ENCODE data around the gene RFLNA. TPM values are rescaled to one million over a fixed set of nuclear protein-coding genes. Genes with fewer than 3 reads are reported as not detected.

RFLNA gene
- total RNA-seq, 1 donor from 2014 or later, result not detected

DNA sequence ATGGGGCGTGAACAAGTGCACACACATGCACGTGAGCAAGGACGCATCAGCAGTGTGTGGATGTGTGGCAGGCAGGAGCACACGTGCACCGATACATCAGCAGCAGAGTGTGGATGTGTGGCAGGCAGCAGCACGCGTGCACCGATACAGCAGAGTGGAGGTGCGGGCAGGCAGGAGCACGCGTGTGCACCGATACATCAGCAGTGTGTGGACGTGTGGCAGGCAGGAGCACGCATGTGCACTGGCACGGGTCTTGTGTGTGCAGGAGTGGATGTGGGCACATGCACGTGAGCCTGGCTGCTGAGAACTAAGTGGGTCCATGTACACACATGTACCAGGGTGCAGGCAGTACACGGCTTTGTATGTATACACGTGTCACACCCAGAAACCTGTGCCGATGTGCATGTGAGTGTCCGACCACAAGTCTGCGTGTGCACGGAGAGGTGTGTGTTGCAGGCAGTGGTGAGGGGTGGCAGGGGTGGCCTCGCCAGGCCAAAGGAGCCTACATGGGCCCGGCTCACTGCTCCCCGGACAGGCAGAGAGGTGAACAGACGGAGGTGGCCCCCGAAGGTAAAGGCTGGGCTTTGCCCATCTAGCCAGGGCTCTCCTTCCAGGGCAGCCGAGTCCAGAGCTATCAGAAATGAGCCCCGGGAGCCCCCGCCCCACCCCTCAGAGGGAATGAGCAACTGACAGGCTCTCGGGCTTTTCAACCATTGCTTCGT, 53.9 kb downstream of the RFLNA start:
- Mint-ChIP-seq H3K9me3 (no peaks in the 10 kb centered on the region), H3K4me1 (no peaks in the 10 kb centered on the region), H3K27ac (no peak overlapping the region), H3K4me3 (no peak overlapping the region), H3K27me3 (no peaks in the 10 kb centered on the region), H3K36me3 (ENCODE audit: low read depth) (peaks cover 22% of the 10 kb centered on the region)
- intact Hi-C loops (cut with micrococcal nuclease), result no loop called here
- no peak for DNase-seq

DNA sequence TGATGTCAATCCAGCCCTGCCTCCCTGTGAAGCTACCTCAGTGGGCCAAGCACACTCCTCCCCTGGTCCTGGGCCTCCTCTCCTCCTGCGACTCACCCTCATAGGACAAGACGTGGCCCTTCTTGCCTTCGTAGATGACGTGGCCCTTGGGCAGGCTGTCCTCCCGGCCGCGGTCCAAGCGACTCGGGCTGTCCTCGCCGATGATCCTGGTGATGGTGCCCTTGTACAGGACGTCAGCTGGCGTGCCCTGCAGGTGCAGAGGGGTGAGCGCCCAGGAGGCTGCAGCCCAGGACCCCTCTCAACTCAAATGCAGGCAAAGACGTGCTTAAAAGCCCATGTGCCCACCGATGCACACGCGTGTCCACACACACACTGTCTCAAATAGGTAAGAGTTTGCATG, 55.6 kb downstream of the RFLNA start:
- Mint-ChIP-seq H3K4me3 (no peak overlapping the region), H3K27ac (no peak overlapping the region), H3K27me3 (no peaks in the 10 kb centered on the region), H3K4me1 (no peaks in the 10 kb centered on the region), H3K36me3 (ENCODE audit: low read depth) (peaks cover 17% of the 10 kb centered on the region), H3K9me3 (no peaks in the 10 kb centered on the region)
- no peak for DNase-seq
- intact Hi-C loops (cut with micrococcal nuclease), result no loop called here

- Mint-ChIP-seq H3K27me3 (no peaks in the 10 kb centered on the region), H3K4me1 (no peaks in the 10 kb centered on the region), H3K36me3 (ENCODE audit: low read depth) (peaks cover 16% of the 10 kb centered on the region), H3K9me3 (no peaks in the 10 kb centered on the region), H3K4me3 (no peak overlapping the region), H3K27ac (no peak overlapping the region)
- DNase-seq, result no peak
- intact Hi-C loops (cut with micrococcal nuclease), result no loop called here
Observed at GRCh38 chr12:124351422-124351821, 56.5 kb downstream of the RFLNA start.

DNA sequence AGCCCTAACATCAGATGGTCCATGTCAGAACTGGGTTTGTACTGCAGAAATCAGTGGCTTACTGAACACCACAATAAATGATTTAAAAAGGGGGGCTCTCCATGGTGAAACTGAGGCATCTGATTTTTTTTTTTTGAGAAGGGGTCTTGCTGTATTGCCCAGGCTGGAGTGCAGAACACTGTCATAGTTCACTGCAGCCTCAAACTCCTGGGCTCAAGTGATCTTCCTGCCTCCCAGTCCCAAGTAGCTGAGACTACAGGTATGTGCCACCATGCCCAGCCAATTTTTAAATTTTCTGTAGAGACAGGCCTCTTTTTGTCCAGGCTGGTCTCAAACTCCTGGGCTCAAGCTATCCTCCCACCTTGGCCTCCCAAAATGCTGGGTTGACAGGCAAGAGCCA, 57.4 kb downstream of the RFLNA start:
- Mint-ChIP-seq H3K4me3 (no peak overlapping the region), H3K36me3 (ENCODE audit: low read depth) (peaks cover 16% of the 10 kb centered on the region), H3K27me3 (no peaks in the 10 kb centered on the region), H3K4me1 (no peaks in the 10 kb centered on the region), H3K9me3 (no peaks in the 10 kb centered on the region), H3K27ac (no peak overlapping the region)
- no peak for DNase-seq
- intact Hi-C loops (cut with micrococcal nuclease), result no loop called here

DNA sequence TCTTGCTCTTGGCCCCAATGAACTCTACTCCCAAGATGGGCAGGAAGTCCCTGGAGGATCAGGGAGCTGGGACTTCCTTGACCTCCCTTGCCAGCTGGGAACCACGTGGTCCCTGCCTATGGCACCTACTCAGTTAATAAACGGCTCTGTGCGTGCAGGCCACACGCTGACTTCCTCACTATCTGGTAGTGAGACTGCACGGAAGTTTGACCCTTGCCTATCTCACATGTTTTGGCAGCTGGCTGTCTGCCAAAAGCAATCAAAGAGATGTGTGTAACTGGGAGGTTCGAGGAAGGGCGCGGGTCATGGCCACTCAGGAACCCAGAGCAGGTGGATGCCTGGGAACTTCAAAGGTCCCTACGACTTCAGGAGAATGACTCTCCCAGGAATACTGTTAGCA, 57.9 kb downstream of the RFLNA start:
- H3K4me3 Mint-ChIP-seq, result no peak overlapping the region
- no peak overlapping the region for H3K27ac Mint-ChIP-seq
- no peaks in the 10 kb centered on the region for H3K4me1 Mint-ChIP-seq
- no peaks in the 10 kb centered on the region for H3K9me3 Mint-ChIP-seq
- no peaks in the 10 kb centered on the region for H3K27me3 Mint-ChIP-seq
- H3K36me3 Mint-ChIP-seq (ENCODE audit: low read depth), result peaks cover 13% of the 10 kb centered on the region
- intact Hi-C loops (cut with micrococcal nuclease), result no loop called here
- DNase-seq, result no peak

GRCh38 chr12:124354400-124354799, 59.5 kb downstream of the RFLNA start:
- DNase-seq, result no peak
- Mint-ChIP-seq H3K27me3 (no peaks in the 10 kb centered on the region), H3K4me1 (no peaks in the 10 kb centered on the region), H3K4me3 (no peak overlapping the region), H3K27ac (no peak overlapping the region), H3K36me3 (ENCODE audit: low read depth) (peaks cover 17% of the 10 kb centered on the region), H3K9me3 (no peaks in the 10 kb centered on the region)
- intact Hi-C loops (cut with micrococcal nuclease), result no loop called here

GRCh38 chr12:124356221-124356620, 61.3 kb downstream of the RFLNA start:
- no peak for DNase-seq
- no peaks in the 10 kb centered on the region for H3K27me3 Mint-ChIP-seq
- no peak overlapping the region for H3K4me3 Mint-ChIP-seq
- no peak overlapping the region for H3K27ac Mint-ChIP-seq
- H3K9me3 Mint-ChIP-seq, result no peaks in the 10 kb centered on the region
- peaks cover 14% of the 10 kb centered on the region for H3K36me3 Mint-ChIP-seq (ENCODE audit: low read depth)
- intact Hi-C loops (cut with micrococcal nuclease), result no loop called here
- no peaks in the 10 kb centered on the region for H3K4me1 Mint-ChIP-seq

DNA sequence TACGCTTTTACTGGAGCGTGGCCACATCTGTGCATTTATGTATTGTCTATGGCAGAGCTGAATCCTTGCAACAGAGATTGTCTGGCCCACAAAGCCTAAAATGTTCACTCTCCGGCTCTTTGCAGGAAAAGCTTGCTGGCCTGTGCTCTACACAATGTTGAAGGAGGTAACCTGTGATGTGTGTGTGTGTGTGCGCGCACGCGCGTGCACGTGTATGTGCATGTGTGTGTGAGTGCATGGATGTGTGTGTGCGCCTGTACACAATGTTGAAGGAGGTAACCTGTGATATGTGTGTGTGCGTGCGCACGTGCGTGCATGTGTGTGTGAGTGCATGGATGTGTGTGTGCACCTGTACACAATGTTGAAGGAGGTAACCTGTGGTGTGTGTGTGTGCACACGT, 62.7 kb downstream of the RFLNA start:
- H3K4me3 Mint-ChIP-seq, result no peak overlapping the region
- peak overlapping the region; percentile 14 for H3K27ac Mint-ChIP-seq
- peaks cover 18% of the 10 kb centered on the region for H3K36me3 Mint-ChIP-seq (ENCODE audit: low read depth)
- no peaks in the 10 kb centered on the region for H3K4me1 Mint-ChIP-seq
- no peaks in the 10 kb centered on the region for H3K27me3 Mint-ChIP-seq
- H3K9me3 Mint-ChIP-seq, result no peaks in the 10 kb centered on the region
- no peak for DNase-seq
- intact Hi-C loops (cut with micrococcal nuclease), result no loop called here

GRCh38 chr12:124358572-124358971, 63.7 kb downstream of the RFLNA start:
- Mint-ChIP-seq H3K9me3 (no peaks in the 10 kb centered on the region), H3K4me3 (no peak overlapping the region)

GRCh38 chr12:124359671-124360581, 65.0 kb downstream of the RFLNA start:
- no peak for DNase-seq
- intact Hi-C loops (cut with micrococcal nuclease), result no loop called here
- H3K27ac Mint-ChIP-seq, result no peak overlapping the region
- H3K9me3 Mint-ChIP-seq, result no peaks in the 10 kb centered on the region
- H3K27me3 Mint-ChIP-seq, result no peaks in the 10 kb centered on the region
- no peaks in the 10 kb centered on the region for H3K4me1 Mint-ChIP-seq
- H3K4me3 Mint-ChIP-seq, result no peak overlapping the region
- peaks cover 11% of the 10 kb centered on the region for H3K36me3 Mint-ChIP-seq (ENCODE audit: low read depth)

More at GRCh38 chr12:124358572-124358971, 63.7 kb downstream of the RFLNA start:
- intact Hi-C loops (cut with micrococcal nuclease), result no loop called here
- H3K27me3 Mint-ChIP-seq, result no peaks in the 10 kb centered on the region
- H3K27ac Mint-ChIP-seq, result no peak overlapping the region
- H3K4me1 Mint-ChIP-seq, result no peaks in the 10 kb centered on the region
- DNase-seq, result no peak
- peaks cover 13% of the 10 kb centered on the region for H3K36me3 Mint-ChIP-seq (ENCODE audit: low read depth)

DNA sequence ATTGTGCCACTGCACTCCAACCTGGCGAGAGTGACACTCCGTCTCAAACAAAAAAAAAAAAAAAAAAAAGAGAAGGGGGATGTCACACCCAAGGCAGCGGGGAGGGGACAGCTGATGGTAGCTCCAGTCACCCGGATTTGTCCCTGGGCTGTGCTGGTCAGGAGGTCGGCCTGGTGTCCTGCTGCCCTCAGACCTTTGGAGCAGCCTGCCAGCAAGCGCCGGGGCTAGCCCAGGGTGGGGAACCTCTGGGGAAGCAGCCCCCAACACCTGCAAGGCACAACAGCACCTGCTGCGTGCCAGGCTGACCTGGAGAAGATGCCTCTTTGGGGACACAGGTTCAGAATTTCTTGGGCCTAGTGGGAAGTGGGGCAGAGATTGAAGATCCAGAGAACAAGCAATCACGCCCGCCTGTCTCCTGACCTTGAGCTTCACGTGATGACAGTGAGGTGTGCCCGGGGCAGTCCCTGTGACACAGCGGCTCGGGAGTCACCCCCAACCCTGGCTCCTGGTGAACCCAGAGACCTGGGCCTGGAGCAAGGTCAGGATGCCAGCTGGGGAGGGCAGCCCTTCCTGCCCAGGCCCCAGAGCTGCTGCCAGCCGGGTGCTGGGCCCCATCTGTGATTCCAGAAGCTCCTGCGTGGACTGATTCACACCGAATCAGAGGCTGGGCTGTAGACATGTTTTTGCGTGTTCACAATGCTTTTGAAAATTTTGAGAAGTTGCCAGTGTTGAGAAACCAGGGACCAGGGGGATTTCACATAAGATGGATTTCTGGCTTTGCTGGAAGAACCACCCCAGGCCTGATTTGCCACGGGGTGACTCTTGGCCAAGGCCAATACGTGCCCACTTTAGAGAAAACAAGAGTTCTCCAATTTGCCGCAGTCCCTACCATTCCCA, 66.4 kb downstream of the RFLNA start:
- Mint-ChIP-seq H3K4me1 (no peaks in the 10 kb centered on the region), H3K36me3 (ENCODE audit: low read depth) (peaks cover 9% of the 10 kb centered on the region), H3K9me3 (no peaks in the 10 kb centered on the region), H3K27me3 (no peaks in the 10 kb centered on the region), H3K27ac (no peak overlapping the region), H3K4me3 (no peak overlapping the region)
- intact Hi-C loops (cut with micrococcal nuclease), result no loop called here
- no peak for DNase-seq

GRCh38 chr12:124361996-124362395, 67.1 kb downstream of the RFLNA start:
- Mint-ChIP-seq H3K4me3 (no peak overlapping the region), H3K4me1 (no peaks in the 10 kb centered on the region), H3K27ac (no peak overlapping the region), H3K9me3 (no peaks in the 10 kb centered on the region), H3K27me3 (no peaks in the 10 kb centered on the region), H3K36me3 (ENCODE audit: low read depth) (peaks cover 9% of the 10 kb centered on the region)
- DNase-seq, result no peak
- intact Hi-C loops (cut with micrococcal nuclease), result no loop called here

DNA sequence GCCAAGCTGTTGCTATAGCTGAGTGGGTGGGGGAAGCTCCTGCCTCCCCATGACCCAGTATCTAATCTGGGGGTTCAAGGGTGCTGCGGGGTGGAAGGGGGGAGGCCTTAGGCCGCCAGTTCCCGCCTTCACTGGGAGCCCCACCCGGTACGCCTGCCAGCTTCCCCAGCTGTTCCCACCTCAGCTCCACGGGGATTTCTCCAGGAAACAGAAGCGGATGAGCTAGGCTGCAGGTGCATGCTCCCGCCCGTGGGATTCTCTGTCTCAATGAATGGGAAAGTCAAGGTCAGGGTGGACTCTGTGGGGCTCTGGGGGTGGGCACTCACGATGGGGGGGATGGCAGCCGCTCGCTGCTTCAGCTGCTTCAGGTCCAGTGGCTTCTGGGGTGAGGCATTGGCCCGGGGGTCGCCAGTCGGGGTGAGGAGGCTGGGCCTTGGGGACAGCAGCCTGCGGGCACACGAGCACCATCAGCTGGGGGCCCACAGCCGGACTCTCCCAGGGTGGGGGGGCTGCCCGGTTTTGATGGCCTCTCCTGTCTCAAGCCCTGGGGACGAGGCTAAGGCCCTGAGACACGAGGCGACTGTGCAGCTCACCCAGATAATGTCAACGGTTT, 68.6 kb downstream of the RFLNA start:
- H3K27ac Mint-ChIP-seq, result no peak overlapping the region
- H3K4me1 Mint-ChIP-seq, result no peaks in the 10 kb centered on the region
- H3K27me3 Mint-ChIP-seq, result no peaks in the 10 kb centered on the region
- peaks cover 5% of the 10 kb centered on the region for H3K36me3 Mint-ChIP-seq (ENCODE audit: low read depth)
- intact Hi-C loops (cut with micrococcal nuclease), result no loop called here
- no peak for DNase-seq
- H3K9me3 Mint-ChIP-seq, result no peaks in the 10 kb centered on the region
- no peak overlapping the region for H3K4me3 Mint-ChIP-seq
